Right renal pelvis (tissue), 4 donors: Measurements from ENCODE around the gene CDKN3. TPM values are rescaled to one million over a fixed set of nuclear protein-coding genes. Genes with fewer than 3 reads are reported as not detected.
"Not testable (repeated sequence)": the region's sequence is repeated elsewhere in the genome, so short reads cannot be mapped to it uniquely, and the experiment has no call there.

Experiments used
- DNase-seq, 4 donors: peaks; one replicate each; pipeline ENCODE4 v3.0.0-alpha.2; 2013; ENCODE audit warnings: low read depth in 4 of 4, low spot score in 3 of 4, missing footprints in 1 of 4
- polyA plus RNA-seq, 4 donors: library from polyadenylated mRNA; unstranded; fragments of 120-200 nt; gene quantifications; one replicate each; pipeline ENCODE4 v1.2.1, GENCODE V29; 2013; ENCODE audit not compliant: insufficient read length in 4 of 4

The CDKN3 gene
- polyA plus RNA-seq, 4 donors: 21.3 to 30.5 (median 26.6) TPM

DNA sequence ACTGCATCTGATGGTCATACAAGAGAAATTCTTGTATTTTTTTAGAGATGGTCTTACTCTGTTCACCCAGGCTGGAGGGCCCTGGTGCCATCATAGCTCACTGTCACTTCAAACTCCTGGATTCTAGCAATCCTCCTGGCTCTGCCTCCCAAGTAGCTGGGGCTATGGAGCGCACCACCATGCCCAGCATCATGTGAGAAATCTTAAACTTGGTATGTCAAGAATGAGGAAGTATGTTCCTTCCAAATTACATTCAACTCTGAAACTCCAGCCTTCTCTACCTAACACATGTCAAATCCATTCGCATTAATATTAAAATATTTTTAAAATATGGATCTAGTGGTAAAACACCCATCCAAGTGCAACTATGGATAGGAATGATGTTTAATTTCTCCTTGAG lies 27.5 kb upstream of the CDKN3 start:
- DNase-seq: no peak

GRCh38 chr14:54370323-54371198 lies 26.2 kb upstream of the CDKN3 start:
- no peak for DNase-seq

GRCh38 chr14:54374117-54374884 lies 22.5 kb upstream of the CDKN3 start:
- DNase-seq: no peak

GRCh38 chr14:54377501-54377900 lies 19.3 kb upstream of the CDKN3 start:
- no peak for DNase-seq

DNA sequence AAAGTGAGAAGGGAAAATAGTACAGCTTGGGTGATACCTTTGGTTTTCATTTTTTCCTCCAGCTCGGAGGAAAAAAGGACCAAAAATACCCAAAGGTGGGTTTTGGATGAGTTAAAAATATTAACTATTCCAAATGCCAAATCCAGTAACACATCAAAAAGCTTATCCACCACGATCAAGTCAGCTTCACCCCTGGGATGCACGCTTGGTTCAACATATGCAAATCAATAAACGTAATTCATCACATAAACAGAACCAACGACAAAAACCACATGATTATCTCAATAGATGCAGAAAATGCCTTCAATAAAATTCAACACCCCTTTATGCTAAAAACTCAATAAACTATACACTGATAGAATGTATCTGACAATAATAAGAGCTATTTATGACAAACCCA lies 17.9 kb upstream of the CDKN3 start:
- DNase-seq: not testable (repeated sequence)

DNA sequence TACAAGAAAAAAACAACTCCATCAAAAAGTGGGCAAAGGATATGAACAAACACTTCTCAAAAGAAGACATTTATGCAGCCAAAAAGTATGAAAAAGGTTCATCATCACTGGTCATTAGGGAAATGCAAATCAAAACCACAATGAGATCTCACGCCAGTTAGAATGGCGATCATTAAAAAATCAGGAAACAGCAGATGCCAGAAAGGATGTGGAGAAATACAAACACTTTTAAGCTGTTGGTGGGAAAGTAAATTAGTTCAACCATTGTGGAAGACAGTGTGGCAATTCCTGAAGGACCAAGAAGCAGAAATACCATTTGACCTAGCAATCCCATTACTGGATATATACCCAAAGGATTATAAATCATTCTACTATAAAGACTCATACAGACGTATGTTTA lies 16.2 kb upstream of the CDKN3 start:
- not testable (repeated sequence) for DNase-seq

DNA sequence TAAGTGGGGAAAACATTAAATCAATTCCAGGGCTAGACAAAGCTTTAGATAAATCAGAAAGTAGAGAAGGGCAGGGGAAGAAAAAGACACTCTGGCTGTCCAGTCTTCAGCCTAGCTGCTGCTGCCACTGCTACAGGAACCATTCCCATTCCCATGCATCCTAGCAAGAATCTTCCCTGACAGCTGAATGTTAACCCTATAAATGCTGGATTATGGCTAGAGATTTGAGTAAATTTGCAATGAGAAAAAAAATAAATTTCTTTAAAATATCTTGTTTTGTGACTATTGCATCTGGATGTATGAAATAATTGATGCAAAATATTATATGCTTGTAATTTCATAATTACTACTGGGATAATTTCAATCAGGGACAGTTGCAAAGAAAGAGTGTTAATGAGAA lies 15.0 kb upstream of the CDKN3 start:
- no peak for DNase-seq

DNA sequence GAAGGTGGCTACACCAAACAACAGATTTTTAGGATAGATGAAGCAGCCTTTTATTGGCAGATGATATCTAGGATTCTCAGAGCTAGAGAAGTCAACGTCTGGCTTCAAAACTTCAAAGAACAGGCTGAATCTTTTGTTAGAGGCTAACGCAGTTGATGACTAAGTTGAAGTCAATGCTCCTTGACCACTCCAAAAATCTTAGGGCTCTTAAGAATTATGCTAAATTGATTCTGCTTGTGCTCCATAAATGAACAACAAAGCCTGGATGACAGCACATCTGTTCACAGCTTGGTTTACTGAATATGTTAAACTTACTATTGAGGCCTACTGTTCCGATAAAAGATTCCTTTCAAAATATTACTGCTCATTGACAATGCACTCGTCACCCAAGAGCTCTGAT lies 13.0 kb upstream of the CDKN3 start:
- DNase-seq: no peak

DNA sequence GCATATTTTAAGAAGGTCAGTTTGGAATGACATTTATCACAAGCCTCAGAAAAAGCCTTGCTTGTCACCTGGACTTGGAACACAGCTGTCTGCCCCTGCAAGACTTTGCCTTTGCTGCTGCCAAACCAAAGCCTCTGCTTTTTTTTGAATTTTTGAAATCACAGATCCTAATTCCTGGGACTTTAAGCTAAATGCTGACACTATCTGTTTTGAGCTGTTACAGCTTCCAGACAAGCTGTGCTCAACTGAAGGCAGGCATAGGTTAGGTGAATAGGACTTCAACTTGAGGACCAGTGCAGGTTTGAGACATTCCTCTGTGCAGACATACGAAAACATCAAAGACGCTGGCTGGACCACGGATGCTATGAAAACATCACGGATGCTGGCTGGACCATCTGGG lies 11.3 kb upstream of the CDKN3 start:
- DNase-seq: no peak

DNA sequence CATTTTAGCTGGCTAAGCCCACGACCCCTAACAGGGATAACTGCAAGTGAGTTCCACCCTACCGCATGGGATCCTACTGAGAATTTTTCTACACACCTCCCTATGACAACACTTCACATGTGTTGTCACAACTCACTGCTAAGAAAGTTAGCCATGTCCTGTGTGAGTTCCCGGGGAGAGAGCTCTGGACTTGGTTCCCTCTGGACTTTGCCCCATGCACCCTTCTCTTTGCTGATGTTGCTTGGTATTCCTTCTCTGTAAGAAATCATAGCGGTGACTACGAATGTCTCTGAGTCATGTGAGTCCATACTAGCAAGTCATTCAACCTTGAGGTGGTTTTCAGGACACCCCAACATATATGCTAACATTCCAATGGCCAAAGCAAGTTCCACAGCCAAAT lies 9.5 kb upstream of the CDKN3 start:
- DNase-seq: no peak

- DNase-seq: no peak
Measured at GRCh38 chr14:54392131-54392859, 4.5 kb upstream of the CDKN3 start.

DNA sequence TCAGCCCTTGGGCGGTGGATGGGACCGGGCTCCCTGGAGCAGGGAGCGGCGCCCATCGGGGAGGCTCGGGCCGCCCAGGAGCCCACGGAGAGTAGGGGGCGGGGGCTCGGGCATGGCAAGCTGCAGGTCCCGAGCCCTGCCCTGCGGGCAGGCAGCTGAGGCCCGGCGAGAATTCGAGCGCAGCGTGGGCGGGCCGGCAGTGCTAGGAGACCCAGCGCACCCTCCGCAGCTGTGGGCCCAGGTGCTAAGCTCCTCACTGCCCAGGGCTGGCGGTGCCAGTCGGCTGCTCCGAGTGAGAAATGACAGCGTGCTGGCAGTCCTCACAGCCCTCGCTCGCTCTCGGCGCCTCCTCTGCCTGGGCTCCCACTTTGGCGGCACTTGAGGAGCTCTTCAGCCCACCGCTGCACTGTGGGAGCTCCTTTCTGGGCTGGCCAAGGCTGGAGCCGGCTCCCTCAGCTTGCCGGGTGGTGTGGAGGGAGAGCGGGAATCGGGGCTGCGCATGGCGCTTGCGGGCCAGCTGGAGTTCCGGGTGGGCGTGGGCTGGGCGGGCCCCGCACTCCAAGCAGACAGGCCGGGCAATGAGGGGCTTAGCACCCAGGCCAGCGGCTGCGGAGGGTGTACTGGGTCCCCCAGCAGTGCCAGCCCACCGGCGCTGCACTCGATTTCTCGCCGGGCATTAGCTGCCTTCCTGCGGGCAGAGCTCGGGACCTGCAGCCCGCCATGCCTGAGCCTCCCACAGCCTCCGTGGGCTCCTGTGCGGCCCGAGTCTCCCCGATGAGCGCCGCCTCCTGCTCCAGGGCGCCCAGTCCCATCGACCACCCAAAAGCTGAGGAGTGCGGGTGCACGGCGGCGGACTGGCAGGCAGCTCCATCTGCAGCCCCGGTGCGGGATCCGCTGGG lies 3.6 kb upstream of the CDKN3 start:
- DNase-seq: not testable (repeated sequence)

- no peak for DNase-seq
Measured at GRCh38 chr14:54394596-54394995, 2.2 kb upstream of the CDKN3 start.

DNA sequence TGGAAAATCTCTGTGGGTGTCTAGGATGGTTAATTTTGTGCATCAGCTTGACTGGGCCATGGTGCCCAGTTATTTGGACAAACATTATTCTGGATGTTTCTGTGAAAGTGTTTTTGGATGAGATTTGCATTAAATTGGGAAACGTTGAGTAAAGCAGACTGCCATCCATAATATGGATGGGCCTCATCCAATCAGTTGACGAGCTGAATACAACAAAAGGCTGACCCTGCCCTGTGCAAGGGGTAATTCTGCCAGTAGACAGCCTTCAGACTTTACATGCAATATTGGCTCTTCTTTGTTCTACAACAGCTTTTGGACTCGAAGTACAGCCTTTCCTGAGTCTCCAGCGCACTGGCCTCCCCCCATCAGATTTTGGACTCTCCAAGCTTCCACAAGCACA lies 1.5 kb upstream of the CDKN3 start:
- no peak for DNase-seq

DNA sequence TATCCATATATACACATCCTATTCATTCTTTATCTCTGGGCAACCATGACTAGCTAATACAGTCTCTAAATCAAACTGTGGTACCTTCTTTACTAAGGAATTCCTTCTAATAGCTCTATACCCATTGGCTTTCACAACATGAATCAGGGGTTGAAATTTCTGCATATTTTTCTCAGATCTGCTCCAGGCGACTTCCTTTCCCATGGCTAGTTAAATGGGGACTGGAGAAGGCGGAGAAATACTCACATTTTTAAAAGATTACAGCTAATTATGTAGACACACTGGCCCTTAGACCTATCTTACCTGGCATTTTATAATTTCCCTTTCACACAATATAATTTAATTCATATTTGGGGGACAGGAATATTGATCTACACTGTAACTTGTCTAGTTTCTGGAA lies 1.1 kb upstream of the CDKN3 start:
- DNase-seq: no peak

DNA sequence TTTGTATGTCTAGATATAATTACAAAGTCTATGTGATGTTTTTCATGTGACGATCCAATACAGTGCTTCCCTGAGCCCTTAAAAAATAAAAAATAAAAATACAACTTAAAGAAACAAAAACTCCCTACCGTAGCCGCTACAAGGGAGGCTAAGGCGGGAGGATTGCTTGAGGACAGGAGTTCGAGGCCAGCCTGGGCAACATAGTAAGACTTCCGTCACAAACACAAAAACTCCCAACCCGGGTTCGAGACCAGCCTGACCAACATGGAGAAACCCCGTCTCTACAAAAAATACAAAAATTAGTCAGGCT lies 669 bp upstream of the CDKN3 start:
- no peak for DNase-seq

GRCh38 chr14:54399560-54399959 lies 2.8 kb downstream of the CDKN3 start:
- no peak for DNase-seq

- DNase-seq: not testable (repeated sequence)
Measured at GRCh38 chr14:54403401-54404005, 6.7 kb downstream of the CDKN3 start.

- DNase-seq: no peak
Measured at GRCh38 chr14:54410215-54410614, 13.4 kb downstream of the CDKN3 start.

- no peak for DNase-seq
Measured at GRCh38 chr14:54411371-54411770, 14.6 kb downstream of the CDKN3 start.
